GM18519 (cell line): ENCODE results near the gene MARCO.
"Not testable (repeated sequence)": the region's sequence is repeated elsewhere in the genome, so short reads cannot be mapped to it uniquely, and the experiment has no call there.

Experiments used
- ATAC-seq: cut with Tn5 transposase; IDR thresholded peaks from one replicate; pipeline ENCODE4 v1.9.1; 2021; ENCODE audit warnings: mild to moderate bottlenecking, moderate library complexity; ENCODE audit not compliant: unreplicated experiment, low FRiP score

MARCO gene

GRCh38 chr2:119028327-119029174, 86.6 kb downstream of the MARCO start:
- ATAC-seq = no peak

DNA sequence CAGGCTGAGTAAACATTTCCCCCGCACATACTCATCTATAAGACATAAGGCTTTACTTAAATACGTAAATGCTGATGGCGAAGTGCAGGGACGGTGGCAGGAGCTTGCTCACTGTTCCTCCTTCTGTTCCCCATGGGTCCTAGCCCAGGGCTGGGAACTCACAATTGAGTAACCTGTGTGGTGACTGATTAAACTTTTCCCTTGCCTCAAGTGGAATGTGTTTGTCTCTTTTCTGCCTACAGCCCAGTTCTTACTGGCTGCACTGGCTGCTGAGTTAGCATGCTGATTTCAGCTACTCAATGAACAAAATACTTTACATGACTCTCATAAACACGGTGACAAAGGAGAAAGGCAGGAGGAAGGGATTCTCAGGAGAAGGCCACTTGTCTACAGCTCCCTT, 87.3 kb downstream of the MARCO start:
- no peak for ATAC-seq

DNA sequence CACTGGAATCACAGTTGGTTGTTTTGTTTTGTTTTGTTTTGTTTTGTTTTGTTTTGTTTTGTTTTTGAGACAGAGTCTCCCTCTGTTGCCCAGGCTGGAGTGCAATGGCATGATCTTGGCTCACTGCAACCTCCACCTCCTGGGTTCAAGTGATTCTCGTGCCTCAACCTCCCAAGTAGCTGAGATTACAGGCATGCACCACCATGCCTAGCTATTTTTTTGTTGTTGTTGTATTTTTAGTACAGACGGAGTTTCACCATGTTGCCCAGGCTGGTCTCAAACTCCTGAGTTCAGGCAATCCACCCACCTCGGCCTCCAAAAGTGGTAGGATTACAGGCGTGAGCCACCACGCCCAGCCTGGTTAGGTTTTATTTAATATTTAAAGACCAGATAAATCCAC, 95.9 kb downstream of the MARCO start:
- ATAC-seq = not testable (repeated sequence)

GRCh38 chr2:119040730-119041129, 98.7 kb downstream of the MARCO start:
- ATAC-seq = no peak
